ENCODE data around the gene UBIAD1.
"Not testable (repeated sequence)": the region's sequence is repeated elsewhere in the genome, so short reads cannot be mapped to it uniquely, and the experiment has no call there.

Gene UBIAD1

GRCh38 chr1:11256299-11256698 is 16.7 kb upstream of the UBIAD1 start:
- H3K9ac ChIP-seq (ENCODE audit: low read depth, low read length), result no peak overlapping the region
- H3K4me1 ChIP-seq (ENCODE audit: control insufficient read depth, insufficient read depth, low read length), result no peaks in the 10 kb centered on the region
- peaks cover 42% of the 10 kb centered on the region for H3K36me3 ChIP-seq (ENCODE audit: control insufficient read depth, insufficient read depth, low read length)
- H3K27me3 ChIP-seq (ENCODE audit: control insufficient read depth, insufficient read depth, low read length), result no peaks in the 10 kb centered on the region
- H3K4me3 ChIP-seq (ENCODE audit: low read depth, low read length), result no peak overlapping the region
- H3K9me3 ChIP-seq (ENCODE audit: control insufficient read depth, insufficient read depth, low read length), result no peaks in the 10 kb centered on the region

GRCh38 chr1:11262171-11263049 is 10.6 kb upstream of the UBIAD1 start, which contains the start of gene MTOR:
Gene MTOR (minus strand): TSS chr1:11262551. CDS start chr1:11259409, 3,142 bp downstream.
- peak within 1 kb of the TSS; percentile 84 for H3K4me3 ChIP-seq (ENCODE audit: low read depth, low read length)
- peak within 1 kb of the TSS; percentile 92 for H3K9ac ChIP-seq (ENCODE audit: low read depth, low read length)
- H3K36me3 ChIP-seq (ENCODE audit: control insufficient read depth, insufficient read depth, low read length), result peaks cover 13% of the 10 kb centered on the region
- no peaks in the 10 kb centered on the region for H3K4me1 ChIP-seq (ENCODE audit: control insufficient read depth, insufficient read depth, low read length)
- H3K9me3 ChIP-seq (ENCODE audit: control insufficient read depth, insufficient read depth, low read length), result no peaks in the 10 kb centered on the region
- no peaks in the 10 kb centered on the region for H3K27me3 ChIP-seq (ENCODE audit: control insufficient read depth, insufficient read depth, low read length)

DNA sequence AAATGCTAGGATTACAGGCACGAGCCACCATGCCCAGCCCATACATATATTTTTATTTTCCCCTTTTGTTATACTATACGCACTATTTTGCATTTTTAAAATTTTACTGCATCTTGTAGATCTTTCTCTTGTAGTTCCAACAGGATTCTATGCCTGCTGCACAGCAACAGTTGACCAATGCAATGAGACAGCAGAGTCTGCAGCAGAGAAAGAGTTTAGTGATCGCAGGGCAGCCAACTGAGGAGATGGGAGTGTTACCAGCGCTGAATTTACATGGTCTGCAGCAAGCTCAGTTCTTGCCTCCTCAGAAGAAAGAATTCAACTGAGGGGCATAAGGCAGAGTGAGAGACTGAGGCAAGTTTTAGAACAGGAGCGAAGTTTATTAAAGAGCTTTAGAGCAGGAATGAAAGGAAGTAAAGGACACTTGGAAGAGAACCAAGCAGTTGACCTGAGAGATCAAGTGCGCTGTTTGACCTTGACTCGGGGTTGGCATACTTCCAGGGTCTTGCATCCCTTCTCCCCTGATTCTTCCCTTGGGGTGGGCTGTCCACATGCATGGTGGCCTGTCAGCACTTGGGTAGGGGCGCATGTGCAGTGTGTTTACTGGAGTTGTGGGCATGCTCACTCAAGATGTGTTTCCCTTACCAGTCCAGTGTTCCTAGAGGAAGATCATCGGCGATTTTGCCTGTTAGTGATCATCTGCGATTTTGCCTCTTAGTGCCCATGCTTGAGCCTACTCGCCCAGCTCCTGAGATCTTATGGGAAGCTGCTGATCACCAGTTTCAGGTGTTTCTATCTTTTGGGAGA is 6.5 kb upstream of the UBIAD1 start:
- H3K36me3 ChIP-seq (ENCODE audit: control insufficient read depth, insufficient read depth, low read length), result no peaks in the 10 kb centered on the region
- H3K4me3 ChIP-seq (ENCODE audit: low read depth, low read length), result no peak overlapping the region
- no peaks in the 10 kb centered on the region for H3K9me3 ChIP-seq (ENCODE audit: control insufficient read depth, insufficient read depth, low read length)
- no peaks in the 10 kb centered on the region for H3K27me3 ChIP-seq (ENCODE audit: control insufficient read depth, insufficient read depth, low read length)
- H3K9ac ChIP-seq (ENCODE audit: low read depth, low read length), result no peak overlapping the region
- no peaks in the 10 kb centered on the region for H3K4me1 ChIP-seq (ENCODE audit: control insufficient read depth, insufficient read depth, low read length)

- H3K4me3 ChIP-seq (ENCODE audit: low read depth, low read length); H3K9me3 ChIP-seq (ENCODE audit: control insufficient read depth, insufficient read depth, low read length); H3K4me1 ChIP-seq (ENCODE audit: control insufficient read depth, insufficient read depth, low read length); H3K36me3 ChIP-seq (ENCODE audit: control insufficient read depth, insufficient read depth, low read length); H3K9ac ChIP-seq (ENCODE audit: low read depth, low read length); H3K27me3 ChIP-seq (ENCODE audit: control insufficient read depth, insufficient read depth, low read length): not testable (repeated sequence)
Measured at GRCh38 chr1:11267350-11268337, 5.4 kb upstream of the UBIAD1 start.

- H3K4me1 ChIP-seq (ENCODE audit: control insufficient read depth, insufficient read depth, low read length), result peaks cover 6% of the 10 kb centered on the region
- no peaks in the 10 kb centered on the region for H3K9me3 ChIP-seq (ENCODE audit: control insufficient read depth, insufficient read depth, low read length)
- no peak overlapping the region for H3K9ac ChIP-seq (ENCODE audit: low read depth, low read length)
- H3K4me3 ChIP-seq (ENCODE audit: low read depth, low read length), result peak overlapping the region; percentile 35
- no peaks in the 10 kb centered on the region for H3K27me3 ChIP-seq (ENCODE audit: control insufficient read depth, insufficient read depth, low read length)
- H3K36me3 ChIP-seq (ENCODE audit: control insufficient read depth, insufficient read depth, low read length), result no peaks in the 10 kb centered on the region
Measured at GRCh38 chr1:11272544-11272831, 510 bp upstream of the UBIAD1 start.

DNA sequence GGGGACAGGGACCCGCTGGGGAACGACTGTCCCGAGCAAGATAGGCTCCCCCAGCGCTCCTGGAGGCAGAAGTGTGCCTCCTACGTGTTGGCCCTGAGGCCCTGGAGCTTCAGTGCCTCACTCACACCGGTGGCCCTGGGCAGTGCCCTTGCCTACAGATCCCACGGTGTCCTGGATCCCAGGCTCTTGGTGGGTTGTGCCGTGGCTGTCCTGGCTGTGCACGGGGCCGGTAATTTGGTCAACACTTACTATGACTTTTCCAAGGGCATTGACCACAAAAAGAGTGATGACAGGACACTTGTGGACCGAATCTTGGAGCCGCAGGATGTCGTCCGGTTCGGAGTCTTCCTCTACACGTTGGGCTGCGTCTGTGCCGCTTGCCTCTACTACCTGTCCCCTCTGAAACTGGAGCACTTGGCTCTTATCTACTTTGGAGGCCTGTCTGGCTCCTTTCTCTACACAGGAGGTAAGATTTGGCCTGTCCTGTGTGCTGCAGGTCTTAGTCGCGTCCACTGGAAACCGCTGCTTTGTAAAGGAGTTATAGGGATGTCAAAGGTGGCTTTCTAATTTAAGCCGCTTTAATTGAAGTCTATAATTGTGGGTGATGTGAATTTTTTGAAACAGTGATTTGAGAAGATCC is 717 bp downstream of the UBIAD1 start:
- Histone ChIP-seq H3K4me1 (ENCODE audit: control insufficient read depth, insufficient read depth, low read length) (peaks cover 6% of the 10 kb centered on the region), H3K27me3 (ENCODE audit: control insufficient read depth, insufficient read depth, low read length) (no peaks in the 10 kb centered on the region), H3K36me3 (ENCODE audit: control insufficient read depth, insufficient read depth, low read length) (no peaks in the 10 kb centered on the region), H3K9ac (ENCODE audit: low read depth, low read length) (peak overlapping the region; percentile 91), H3K9me3 (ENCODE audit: control insufficient read depth, insufficient read depth, low read length) (no peaks in the 10 kb centered on the region), H3K4me3 (ENCODE audit: low read depth, low read length) (peak overlapping the region; percentile 97)

GRCh38 chr1:11279152-11279551 is 6.2 kb downstream of the UBIAD1 start:
- peaks cover 3% of the 10 kb centered on the region for H3K36me3 ChIP-seq (ENCODE audit: control insufficient read depth, insufficient read depth, low read length)

GRCh38 chr1:11279630-11280029 is 6.6 kb downstream of the UBIAD1 start:
- Histone ChIP-seq H3K9ac (ENCODE audit: low read depth, low read length) (no peak overlapping the region), H3K27me3 (ENCODE audit: control insufficient read depth, insufficient read depth, low read length) (no peaks in the 10 kb centered on the region), H3K9me3 (ENCODE audit: control insufficient read depth, insufficient read depth, low read length) (peaks cover 3% of the 10 kb centered on the region), H3K4me1 (ENCODE audit: control insufficient read depth, insufficient read depth, low read length) (peaks cover 2% of the 10 kb centered on the region), H3K36me3 (ENCODE audit: control insufficient read depth, insufficient read depth, low read length) (peaks cover 3% of the 10 kb centered on the region), H3K4me3 (ENCODE audit: low read depth, low read length) (no peak overlapping the region)

More at GRCh38 chr1:11279152-11279551, 6.2 kb downstream of the UBIAD1 start:
- Histone ChIP-seq H3K4me1 (ENCODE audit: control insufficient read depth, insufficient read depth, low read length) (peaks cover 2% of the 10 kb centered on the region), H3K27me3 (ENCODE audit: control insufficient read depth, insufficient read depth, low read length) (no peaks in the 10 kb centered on the region), H3K4me3 (ENCODE audit: low read depth, low read length) (no peak overlapping the region), H3K9ac (ENCODE audit: low read depth, low read length) (no peak overlapping the region), H3K9me3 (ENCODE audit: control insufficient read depth, insufficient read depth, low read length) (peaks cover 3% of the 10 kb centered on the region)

- Histone ChIP-seq H3K4me1 (ENCODE audit: control insufficient read depth, insufficient read depth, low read length) (peaks cover 3% of the 10 kb centered on the region), H3K36me3 (ENCODE audit: control insufficient read depth, insufficient read depth, low read length) (peaks cover 3% of the 10 kb centered on the region), H3K27me3 (ENCODE audit: control insufficient read depth, insufficient read depth, low read length) (no peaks in the 10 kb centered on the region), H3K9ac (ENCODE audit: low read depth, low read length) (no peak overlapping the region), H3K9me3 (ENCODE audit: control insufficient read depth, insufficient read depth, low read length) (peaks cover 3% of the 10 kb centered on the region), H3K4me3 (ENCODE audit: low read depth, low read length) (no peak overlapping the region)
Measured at GRCh38 chr1:11280719-11281376, 7.8 kb downstream of the UBIAD1 start.

DNA sequence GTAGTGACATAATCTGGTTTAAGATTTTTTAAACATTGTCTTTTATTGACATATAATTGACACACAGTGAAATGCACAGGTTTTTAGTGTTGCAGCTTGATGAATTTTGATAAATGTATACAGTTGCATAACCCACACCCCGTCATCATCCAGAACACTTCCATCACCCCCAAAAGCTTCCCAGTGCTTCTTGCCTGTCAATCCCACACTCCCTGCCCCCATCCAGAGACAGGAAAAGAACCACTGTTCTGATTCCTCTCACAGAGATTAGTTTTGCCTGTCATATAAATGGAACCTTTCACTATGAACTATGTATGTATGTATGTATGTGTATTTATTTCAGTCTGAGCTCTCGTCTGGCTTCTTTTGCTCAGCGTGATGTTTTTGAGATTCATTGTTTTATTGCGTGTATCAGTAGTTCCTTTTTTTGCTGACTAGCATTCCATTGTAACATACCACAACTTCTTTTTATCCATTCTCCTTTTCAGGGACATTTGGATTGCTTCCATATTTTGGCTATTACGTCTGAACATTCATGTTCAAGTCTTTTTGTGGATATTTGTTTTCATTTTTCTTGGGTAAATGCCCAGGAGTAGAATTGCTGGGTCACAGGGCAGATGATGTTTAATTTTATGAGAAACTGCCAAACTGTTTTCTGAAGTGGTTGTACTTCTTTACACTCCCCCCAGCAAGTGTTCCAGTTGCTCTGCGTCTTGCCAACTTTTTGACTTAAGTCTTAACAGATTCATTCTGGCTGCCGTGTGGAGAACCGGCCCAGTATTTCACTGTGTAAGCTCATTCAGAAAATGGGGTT is 8.7 kb downstream of the UBIAD1 start:
- H3K4me3 ChIP-seq (ENCODE audit: low read depth, low read length), result no peak overlapping the region
- H3K4me1 ChIP-seq (ENCODE audit: control insufficient read depth, insufficient read depth, low read length), result peaks cover 10% of the 10 kb centered on the region
- H3K9me3 ChIP-seq (ENCODE audit: control insufficient read depth, insufficient read depth, low read length), result peaks cover 3% of the 10 kb centered on the region
- peaks cover 3% of the 10 kb centered on the region for H3K36me3 ChIP-seq (ENCODE audit: control insufficient read depth, insufficient read depth, low read length)
- H3K9ac ChIP-seq (ENCODE audit: low read depth, low read length), result no peak overlapping the region
- no peaks in the 10 kb centered on the region for H3K27me3 ChIP-seq (ENCODE audit: control insufficient read depth, insufficient read depth, low read length)
